Kidney (tissue), 14 donors: ENCODE results near the gene SCN4A. TPM values are rescaled to one million over a fixed set of nuclear protein-coding genes. Genes with fewer than 3 reads are reported as not detected.

ENCODE experiments used
- DNase-seq, 5 donors: peaks; one replicate each; pipeline ENCODE4 v3.0.0-alpha.2; 2013 to 2020
- FAIRE-seq: peaks from 2 replicates; lab custom pipeline; 2012; peaks lifted over from hg19 to GRCh38; lab: Jason Lieb, UNC
- H3K27ac ChIP-seq, 2 donors: one replicate each; pipeline ENCODE4 v1.7.0; 2013; ENCODE audit warnings: low read depth in 2 of 2, low read length in 2 of 2, inconsistent platforms in 1 of 2
- H3K27me3 ChIP-seq: one replicate; pipeline ENCODE4 v1.7.1; 2013; ENCODE audit warnings: low read length, inconsistent platforms; ENCODE audit not compliant: control insufficient read depth, insufficient read depth
- H3K36me3 ChIP-seq, 3 donors: one replicate each; pipeline versions ENCODE4 v1.7.0 to v1.7.1; 2013; ENCODE audit warnings: low read length in 3 of 3, control low read depth in 1 of 3, inconsistent platforms in 1 of 3; ENCODE audit not compliant: insufficient read depth in 3 of 3, control insufficient read depth in 2 of 3
- H3K4me1 ChIP-seq, 3 donors: one replicate each; pipeline versions ENCODE4 v1.7.0 to v1.7.1; 2013; ENCODE audit warnings: low read length in 3 of 3, inconsistent platforms in 1 of 3, low read depth in 1 of 3; ENCODE audit not compliant: control insufficient read depth in 2 of 3, insufficient read depth in 2 of 3
- H3K4me3 ChIP-seq, 3 donors: one replicate each; pipeline versions ENCODE4 v1.7.0 to v1.8.1; 2013; ENCODE audit warnings: low read length in 3 of 3, control low read depth in 1 of 3, inconsistent platforms in 1 of 3
- H3K9ac ChIP-seq, 3 donors: one replicate each; pipeline versions ENCODE4 v1.7.0 to v1.7.1; 2013; ENCODE audit warnings: low read length in 3 of 3, control low read depth in 1 of 3, inconsistent platforms in 1 of 3
- H3K9me3 ChIP-seq, 3 donors: one replicate each; pipeline versions ENCODE4 v1.7.0 to v1.7.1; 2013; ENCODE audit warnings: low read length in 3 of 3, control low read depth in 1 of 3, inconsistent platforms in 1 of 3; ENCODE audit not compliant: control insufficient read depth in 2 of 3, insufficient read depth in 1 of 3
- intact Hi-C: fragments of 100-400 bp; cut with DNase I; formaldehyde crosslinking; loops from one replicate; pipeline ENCODE4 v1.11.1; 2022
- polyA plus RNA-seq: library from polyadenylated mRNA; stranded (reverse); fragments of 350-450 nt; fragmentation: Illumina TruSeq; extraction: RNeasy Lipid Tissue Mini Kit (QIAGEN cat#74804); gene quantifications from one replicate; pipeline ENCODE4 v1.2.3, GENCODE V29; 2014; ENCODE audit warnings: low read depth, low replicate concordance; ENCODE audit not compliant: insufficient read depth
- total RNA-seq: library from RNA; stranded (reverse); fragmentation: NEBNext Ultra II Directional; extraction: Animal tissue kit (Norgen Biotek cat#: 25700); gene quantifications from one replicate; pipeline ENCODE4 v1.2.1, GENCODE V29; 2021
- TF ChIP-seq, protein P1 (sequence below): IDR thresholded peaks from 3 replicates; pipeline ENCODE4 v1.5.1; 2012; ENCODE audit warnings: mild to moderate bottlenecking, moderate library complexity, borderline replicate concordance; ENCODE audit not compliant: insufficient read depth; ENCODE audit errors: extremely low read depth
- donor health status: control.
- donor health status: control.
- donor health status: control.
- donor health status: control.
- donor health status: control.
- donor health status: DM: yes; HTN: yes; CAD: no.
- donor health status: Normal renal cell carcinoma (clear cell type).

The SCN4A gene
- total and polyA plus RNA-seq, 2 donors from 2014 or later: 0.19 to 3.4 TPM

DNA sequence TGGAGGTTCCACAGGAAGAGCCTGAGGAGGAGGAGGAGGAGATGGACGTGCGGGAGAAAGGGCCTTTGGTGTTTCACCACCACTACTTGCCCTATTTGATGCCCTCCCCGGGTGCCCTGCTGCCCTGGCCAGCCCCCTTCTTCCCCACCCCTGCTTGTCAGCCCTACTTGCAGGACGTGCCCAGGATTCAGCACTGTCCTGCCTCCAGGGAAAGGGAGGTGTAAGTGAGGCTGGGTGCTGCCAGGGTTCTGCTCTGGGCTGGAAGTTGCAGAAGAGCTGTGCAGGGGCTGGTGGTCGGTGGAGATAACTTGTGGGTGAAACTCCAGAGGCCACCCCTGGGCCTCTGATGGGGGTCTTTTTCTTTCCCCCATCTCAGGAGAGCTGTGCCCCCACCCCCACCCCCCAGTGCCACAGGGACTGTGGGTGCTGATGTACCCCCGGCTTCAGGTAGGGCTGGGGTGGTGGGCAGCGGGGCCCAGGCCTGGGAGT, 28.4 kb upstream of the SCN4A start:
- H3K9me3 ChIP-seq: no peaks in the 10 kb centered on the region
- no peaks in the 10 kb centered on the region for H3K27me3 ChIP-seq
- H3K36me3 ChIP-seq: no peaks in the 10 kb centered on the region
- H3K4me3 ChIP-seq: no peak overlapping the region
- no peak overlapping the region for H3K9ac ChIP-seq
- H3K27ac ChIP-seq: no peak overlapping the region
- intact Hi-C loops: no loop called here
- DNase-seq (peak in 1 of 5 donors; percentile 30), FAIRE-seq (no peak)
- peaks cover 0 to 10% (median 0%) of the 10 kb centered on the region in 3 donors for H3K4me1 ChIP-seq
- TF ChIP-seq, protein P1, sequence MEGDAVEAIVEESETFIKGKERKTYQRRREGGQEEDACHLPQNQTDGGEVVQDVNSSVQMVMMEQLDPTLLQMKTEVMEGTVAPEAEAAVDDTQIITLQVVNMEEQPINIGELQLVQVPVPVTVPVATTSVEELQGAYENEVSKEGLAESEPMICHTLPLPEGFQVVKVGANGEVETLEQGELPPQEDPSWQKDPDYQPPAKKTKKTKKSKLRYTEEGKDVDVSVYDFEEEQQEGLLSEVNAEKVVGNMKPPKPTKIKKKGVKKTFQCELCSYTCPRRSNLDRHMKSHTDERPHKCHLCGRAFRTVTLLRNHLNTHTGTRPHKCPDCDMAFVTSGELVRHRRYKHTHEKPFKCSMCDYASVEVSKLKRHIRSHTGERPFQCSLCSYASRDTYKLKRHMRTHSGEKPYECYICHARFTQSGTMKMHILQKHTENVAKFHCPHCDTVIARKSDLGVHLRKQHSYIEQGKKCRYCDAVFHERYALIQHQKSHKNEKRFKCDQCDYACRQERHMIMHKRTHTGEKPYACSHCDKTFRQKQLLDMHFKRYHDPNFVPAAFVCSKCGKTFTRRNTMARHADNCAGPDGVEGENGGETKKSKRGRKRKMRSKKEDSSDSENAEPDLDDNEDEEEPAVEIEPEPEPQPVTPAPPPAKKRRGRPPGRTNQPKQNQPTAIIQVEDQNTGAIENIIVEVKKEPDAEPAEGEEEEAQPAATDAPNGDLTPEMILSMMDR: no peak

DNA sequence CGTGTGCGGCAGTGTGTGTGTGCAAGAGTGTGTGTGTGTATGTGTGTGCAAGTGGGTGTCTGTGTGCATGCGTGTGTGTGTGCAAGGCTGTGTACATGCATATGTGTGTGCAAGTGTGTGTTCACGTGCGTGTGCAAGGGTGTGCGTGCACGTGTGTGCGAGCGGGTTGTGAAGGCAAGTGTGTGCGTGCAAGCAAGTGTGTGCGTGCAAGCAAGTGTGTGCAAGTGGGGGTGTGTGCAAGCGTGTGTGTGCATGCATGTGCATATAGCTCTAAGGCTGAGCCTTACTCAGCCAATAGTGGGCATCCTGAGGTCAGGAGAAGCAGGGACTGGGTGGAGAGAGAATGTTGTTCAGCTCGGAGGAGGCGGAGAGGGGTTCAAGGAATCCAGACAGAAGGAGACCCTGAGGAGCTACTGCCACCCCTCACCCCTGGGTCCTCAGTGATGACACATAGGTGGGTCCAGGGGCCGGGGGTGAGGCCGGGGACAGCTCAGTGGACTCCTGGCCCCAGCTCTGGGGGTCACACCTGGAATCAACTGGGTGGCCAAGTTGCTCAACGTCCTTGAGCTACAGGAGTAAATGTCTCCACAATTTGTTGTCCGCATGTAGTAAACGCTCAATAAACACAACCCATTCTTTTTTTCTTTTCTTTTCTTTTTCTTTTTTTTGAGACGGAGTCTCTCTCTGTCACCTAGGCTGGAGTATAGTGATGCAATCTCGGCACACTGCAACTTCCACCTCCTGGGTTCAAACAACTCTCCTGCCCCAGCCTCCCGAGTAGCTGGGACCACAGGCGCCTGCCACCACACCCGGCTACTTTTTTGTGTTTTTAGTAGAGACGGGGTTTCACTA, 27.2 kb upstream of the SCN4A start:
- intact Hi-C loops: no loop called here
- FAIRE-seq (no peak), DNase-seq (peak in 1 of 5 donors; percentile 40)
- H3K9me3 ChIP-seq: no peaks in the 10 kb centered on the region
- no peaks in the 10 kb centered on the region for H3K27me3 ChIP-seq
- H3K4me1 ChIP-seq: peaks cover 0 to 7% (median 0%) of the 10 kb centered on the region in 3 donors
- no peak overlapping the region for H3K27ac ChIP-seq
- H3K36me3 ChIP-seq: no peaks in the 10 kb centered on the region
- H3K9ac ChIP-seq: no peak overlapping the region
- TF ChIP-seq, protein P1: no peak
- no peak overlapping the region for H3K4me3 ChIP-seq

DNA sequence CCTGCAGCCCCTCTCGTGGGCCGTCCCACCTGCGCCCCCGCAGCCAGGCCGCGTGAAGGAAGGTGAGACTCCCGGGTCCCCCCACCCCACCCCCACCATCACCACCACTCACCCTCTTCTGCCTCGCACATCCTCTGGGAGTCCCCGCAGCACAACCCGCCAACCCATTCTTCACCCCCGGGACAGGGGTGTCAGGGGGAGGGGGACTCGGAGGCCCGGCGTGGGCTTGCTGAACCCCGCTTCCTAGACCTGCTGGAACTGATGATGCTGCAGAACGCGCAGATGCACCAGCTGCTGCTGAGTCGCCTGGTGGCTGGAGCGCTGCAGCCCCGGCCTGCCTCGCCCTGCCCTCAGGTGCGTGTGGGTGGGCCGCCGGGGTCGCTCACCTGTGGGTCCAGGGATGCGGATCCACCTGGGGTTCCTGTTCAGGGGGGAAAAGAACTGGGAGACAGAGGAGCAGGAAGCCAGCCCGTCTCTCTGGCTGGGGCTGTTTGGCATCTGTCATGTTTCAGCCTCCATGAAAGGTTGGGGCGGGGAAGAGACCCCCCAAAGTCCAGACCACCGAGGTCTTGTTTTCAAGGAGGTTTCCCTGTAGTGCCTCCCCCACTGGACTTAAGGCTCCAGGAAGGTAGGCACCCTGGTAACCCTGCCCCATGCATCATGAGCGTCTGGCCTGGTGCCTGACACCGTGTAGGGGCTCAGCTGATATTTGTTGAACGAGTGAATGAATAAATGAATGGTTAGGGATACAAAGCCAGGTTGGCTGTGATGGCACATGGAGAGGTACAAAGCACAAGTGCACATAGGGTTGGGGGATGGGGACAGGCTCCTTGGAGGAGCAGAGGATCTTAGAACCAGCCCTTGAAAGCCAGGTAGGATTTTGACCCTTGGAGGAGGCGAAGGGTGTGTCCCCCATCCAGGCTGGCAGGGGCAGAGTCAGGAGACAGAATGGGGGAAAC, 26.3 kb upstream of the SCN4A start:
- Histone ChIP-seq H3K4me1 (peaks cover 0 to 7% (median 0%) of the 10 kb centered on the region in 3 donors), H3K27me3 (no peaks in the 10 kb centered on the region), H3K4me3 (peak overlapping the region in 2 of 3 donors; percentile 61 to 69), H3K27ac (no peak overlapping the region), H3K36me3 (no peaks in the 10 kb centered on the region), H3K9ac (no peak overlapping the region), H3K9me3 (no peaks in the 10 kb centered on the region)
- DNase-seq: peak in 1 of 5 donors; percentile 59
- intact Hi-C loops: no loop called here
- TF ChIP-seq, protein P1: no peak
- FAIRE-seq: no peak
